A673 (cell line): Measurements from ENCODE around the gene EEF2K. TPM values are rescaled to one million over a fixed set of nuclear protein-coding genes. Genes with fewer than 3 reads are reported as not detected.

Source experiments
- BruUV-seq: library from RNA; stranded (reverse); fragments of 400-500 nt; replicated peaks from 2 replicates; lab custom pipeline; 2021; lab: Mats Ljungman, UMichigan
- CTCF ChIA-PET: fragments of 300-600 bp; sonication (Branson Sonifier 250); formaldehyde crosslinking; loops from one replicate; lab custom pipeline; 2022; ENCODE audit warnings: antibody characterized with exemption; lab: Charles Lee
- POLR2A ChIA-PET: fragments of 300-600 bp; sonication (Branson Sonifier 250); formaldehyde crosslinking; loops from one replicate; lab custom pipeline; 2022; ENCODE audit warnings: antibody characterized with exemption; ENCODE audit not compliant: low non-redundant PET; lab: Charles Lee
- DNase-seq: peaks from one replicate; pipeline ENCODE4 v3.0.0-alpha.2; 2015; ENCODE audit warnings: low spot score
- H3K27ac ChIP-seq: fragments of 200-600 bp; sonication (generic); 2 replicates; pipeline ENCODE4 v1.5.1; 2016; ENCODE audit warnings: mixed run types, low read depth, mild to moderate bottlenecking, mixed read lengths, antibody characterized with exemption, low read length; ENCODE audit not compliant: poor library complexity, severe bottlenecking
- H3K27me3 ChIP-seq: fragments of 200-600 bp; sonication (generic); replicated peaks from 2 replicates; pipeline ENCODE4 v1.6.1; 2017; ENCODE audit warnings: mixed run types, low read depth, mild to moderate bottlenecking, mixed read lengths, antibody characterized with exemption, low read length; ENCODE audit not compliant: insufficient read depth, poor library complexity
- H3K36me3 ChIP-seq: fragments of 200-600 bp; sonication (generic); 2 replicates; pipeline ENCODE4 v1.6.1; 2016; ENCODE audit warnings: mixed run types, mild to moderate bottlenecking, mixed read lengths, antibody characterized with exemption, low read length; ENCODE audit not compliant: insufficient read depth, poor library complexity, severe bottlenecking
- H3K4me1 ChIP-seq: fragments of 200-600 bp; sonication (generic); 2 replicates; pipeline ENCODE4 v1.6.1; 2017; ENCODE audit warnings: mixed run types, mild to moderate bottlenecking, mixed read lengths, antibody characterized with exemption, low read length; ENCODE audit not compliant: insufficient read depth, poor library complexity, severe bottlenecking
- H3K4me3 ChIP-seq: fragments of 200-600 bp; sonication (generic); 2 replicates; pipeline ENCODE4 v1.5.1; 2016; ENCODE audit warnings: low read depth, mixed run types, mild to moderate bottlenecking, mixed read lengths, low read length; ENCODE audit not compliant: poor library complexity, severe bottlenecking
- H3K9me3 ChIP-seq: fragments of 200-600 bp; sonication (generic); 2 replicates; pipeline ENCODE4 v1.6.1; 2016; ENCODE audit warnings: mixed run types, low read depth, mild to moderate bottlenecking, mixed read lengths, antibody characterized with exemption, low read length; ENCODE audit not compliant: poor library complexity, severe bottlenecking
- EZH2 ChIP-seq: fragments of 200-600 bp; sonication (generic); IDR thresholded peaks from 2 replicates; pipeline ENCODE4 v1.6.1; 2017; ENCODE audit warnings: borderline replicate concordance, low read depth, mild to moderate bottlenecking, mixed read lengths, antibody characterized with exemption, low read length; ENCODE audit not compliant: poor library complexity, severe bottlenecking
- intact Hi-C: fragments of 100-400 bp; cut with micrococcal nuclease; formaldehyde crosslinking; loops from one replicate; pipeline ENCODE4 v1.10.0; 2022; ENCODE audit not compliant: unreplicated experiment
- total RNA-seq: library from RNA; stranded (reverse); gene quantifications from 2 replicates; pipeline ENCODE4 v1.2.3, GENCODE V29; 2021
- TF ChIP-seq, protein P1 (sequence below): fragments of 300-800, 200-600 bp; sonication (generic); conservative IDR thresholded peaks from 2 replicates; pipeline ENCODE4 v1.5.1; 2017; ENCODE audit warnings: low read depth, mild to moderate bottlenecking, antibody characterized with exemption, low read length, moderate library complexity, mixed read lengths

Gene EEF2K
- total RNA-seq, 1 experiment from 2014 or later: 14.3 TPM

DNA sequence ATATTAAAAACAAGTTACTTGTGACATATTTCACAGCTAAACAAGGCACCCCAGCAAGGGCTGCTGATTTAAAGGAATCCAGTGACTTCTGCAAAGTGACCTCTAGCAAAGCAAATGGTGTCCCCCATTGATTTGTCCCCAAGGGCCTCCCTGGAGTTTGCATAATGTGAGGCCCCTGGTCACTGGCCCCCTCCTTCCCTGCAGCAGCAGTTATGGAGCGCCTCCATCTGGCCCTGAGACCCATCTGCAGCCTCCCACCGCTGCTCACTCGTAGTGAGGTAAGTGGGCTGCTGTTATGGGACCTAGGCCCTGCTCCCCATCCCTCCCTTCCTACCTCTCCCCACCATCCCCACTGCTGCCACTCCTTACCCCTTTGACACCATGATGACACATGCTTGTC, 19.6 kb upstream of the EEF2K start:
- ChIA-PET CTCF (no interaction called here), POLR2A (no interaction called here)
- Histone ChIP-seq H3K4me3 (no peak overlapping the region), H3K4me1 (peaks cover 10% of the 10 kb centered on the region), H3K36me3 (no peaks in the 10 kb centered on the region), H3K27ac (no peak overlapping the region), H3K27me3 (no peaks in the 10 kb centered on the region), H3K9me3 (no peaks in the 10 kb centered on the region)
- TF ChIP-seq EZH2: no peak
- TF ChIP-seq, protein P1, sequence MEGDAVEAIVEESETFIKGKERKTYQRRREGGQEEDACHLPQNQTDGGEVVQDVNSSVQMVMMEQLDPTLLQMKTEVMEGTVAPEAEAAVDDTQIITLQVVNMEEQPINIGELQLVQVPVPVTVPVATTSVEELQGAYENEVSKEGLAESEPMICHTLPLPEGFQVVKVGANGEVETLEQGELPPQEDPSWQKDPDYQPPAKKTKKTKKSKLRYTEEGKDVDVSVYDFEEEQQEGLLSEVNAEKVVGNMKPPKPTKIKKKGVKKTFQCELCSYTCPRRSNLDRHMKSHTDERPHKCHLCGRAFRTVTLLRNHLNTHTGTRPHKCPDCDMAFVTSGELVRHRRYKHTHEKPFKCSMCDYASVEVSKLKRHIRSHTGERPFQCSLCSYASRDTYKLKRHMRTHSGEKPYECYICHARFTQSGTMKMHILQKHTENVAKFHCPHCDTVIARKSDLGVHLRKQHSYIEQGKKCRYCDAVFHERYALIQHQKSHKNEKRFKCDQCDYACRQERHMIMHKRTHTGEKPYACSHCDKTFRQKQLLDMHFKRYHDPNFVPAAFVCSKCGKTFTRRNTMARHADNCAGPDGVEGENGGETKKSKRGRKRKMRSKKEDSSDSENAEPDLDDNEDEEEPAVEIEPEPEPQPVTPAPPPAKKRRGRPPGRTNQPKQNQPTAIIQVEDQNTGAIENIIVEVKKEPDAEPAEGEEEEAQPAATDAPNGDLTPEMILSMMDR: peak; percentile 53
- intact Hi-C loops: loop anchor here (10.0 kb wide), 1 partner anchor 362 kb away; no protein-coding TSS in a partner anchor
- BruUV-seq: no TSS peak
- DNase-seq: no peak

GRCh38 chr16:22188267-22188594, 17.8 kb upstream of the EEF2K start:
- no peak overlapping the region for H3K27ac ChIP-seq
- POLR2A ChIA-PET: no interaction called here
- H3K27me3 ChIP-seq: no peaks in the 10 kb centered on the region
- BruUV-seq: no TSS peak
- no peaks in the 10 kb centered on the region for H3K36me3 ChIP-seq
- CTCF ChIA-PET: interaction anchor here (0.5 to 1.6 kb wide), 16 partner anchors 56 to 531 kb away, joined by 3 to 21 read pairs (median 4); partner anchors contain the start of gene UQCRC2
- intact Hi-C loops: loop anchor here (1.0 to 10.0 kb wide), 3 partner anchors 187 to 363 kb away; partner anchors contain the start of genes PDZD9 and UQCRC2
- H3K4me1 ChIP-seq: peaks cover 15% of the 10 kb centered on the region
- H3K4me3 ChIP-seq: no peak overlapping the region
- TF ChIP-seq, protein P1: no peak
- no peak for TF ChIP-seq EZH2
- no peaks in the 10 kb centered on the region for H3K9me3 ChIP-seq
- DNase-seq: no peak

- CTCF ChIA-PET: interaction anchor here (0.5 to 1.6 kb wide), 16 partner anchors 56 to 531 kb away, joined by 3 to 21 read pairs (median 4); partner anchors contain the start of gene UQCRC2
- POLR2A ChIA-PET: interaction anchor here (0.6 kb wide), 1 partner anchor 111 kb away, joined by 5 read pairs; no protein-coding TSS in a partner anchor
- H3K36me3 ChIP-seq: no peaks in the 10 kb centered on the region
- no peak for TF ChIP-seq EZH2
- TF ChIP-seq, protein P1: peak; percentile 88
- BruUV-seq: no TSS peak
- peaks cover 15% of the 10 kb centered on the region for H3K4me1 ChIP-seq
- no peaks in the 10 kb centered on the region for H3K9me3 ChIP-seq
- no peak overlapping the region for H3K27ac ChIP-seq
- DNase-seq: peak; percentile 87
- intact Hi-C loops: loop anchor here (1.0 to 10.0 kb wide), 3 partner anchors 188 to 364 kb away; partner anchors contain the start of genes PDZD9 and UQCRC2
- no peaks in the 10 kb centered on the region for H3K27me3 ChIP-seq
- no peak overlapping the region for H3K4me3 ChIP-seq
Measured at GRCh38 chr16:22188595-22189442, 17.3 kb upstream of the EEF2K start.
